ENCODE data around the gene LAMA5. TPM values are rescaled to one million over a fixed set of nuclear protein-coding genes. Genes with fewer than 3 reads are reported as not detected.

Gene LAMA5
- total RNA-seq, 1 donor from 2014 or later = 14.1 TPM

DNA sequence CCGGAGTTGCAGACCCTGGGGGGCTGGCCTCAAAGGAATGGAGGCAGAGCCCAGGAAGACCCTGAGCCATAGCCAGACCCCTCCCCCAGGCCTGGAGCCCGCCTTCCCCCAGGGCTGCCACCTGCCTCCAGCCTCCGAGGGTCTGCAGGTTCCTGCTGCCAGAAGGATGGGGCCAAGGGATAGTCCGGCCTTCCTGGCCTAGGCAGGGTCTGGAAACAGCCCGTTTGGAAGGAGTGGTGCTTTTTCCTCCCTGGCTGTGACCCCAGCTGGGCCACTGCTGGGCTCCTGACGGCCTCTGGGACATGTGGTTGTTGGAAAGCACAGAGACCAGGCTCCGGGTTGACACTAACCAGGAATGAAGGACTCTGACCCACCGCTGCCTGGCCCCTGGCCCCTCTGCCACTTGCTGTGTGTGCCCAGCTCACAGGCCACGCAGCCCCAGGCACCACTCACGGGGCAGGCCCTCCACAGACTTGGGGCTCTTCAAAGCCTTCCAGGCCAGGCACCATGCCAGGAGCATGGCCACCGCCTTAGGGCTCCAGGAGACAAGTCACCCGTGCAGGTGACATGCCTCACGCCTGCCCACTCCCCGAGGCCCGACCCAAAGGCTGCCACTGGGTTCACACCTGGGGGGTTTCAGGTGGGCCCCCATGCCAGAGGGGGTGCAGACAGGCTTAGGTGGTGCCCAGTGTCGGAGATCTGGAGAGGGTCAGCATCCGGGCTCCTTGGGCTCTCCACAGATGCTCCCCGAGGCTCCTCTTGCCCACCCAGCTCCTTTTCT is 3.9 kb upstream of the LAMA5 start:
- no peaks in the 10 kb centered on the region for H3K9me3 ChIP-seq (ENCODE audit: control insufficient read depth in 3 of 3, low read length in 3 of 3)
- peaks cover 34 to 48% (median 42%) of the 10 kb centered on the region in 3 donors for H3K4me1 ChIP-seq (ENCODE audit: control insufficient read depth in 3 of 3, insufficient read depth in 3 of 3, low read length in 3 of 3)
- no peak overlapping the region for H3K27ac ChIP-seq (ENCODE audit: low read depth, low read length)
- H3K27me3 ChIP-seq (ENCODE audit: control insufficient read depth in 3 of 3, insufficient read depth in 3 of 3, low read length in 3 of 3) = peaks cover 0 to 9% (median under 1%) of the 10 kb centered on the region in 3 donors
- no peak overlapping the region for H3K4me3 ChIP-seq (ENCODE audit: low read length in 3 of 3)
- H3K9ac ChIP-seq (ENCODE audit: low read depth in 1 of 3, low read length in 3 of 3) = peak overlapping the region in 1 of 3 donors; percentile 38
- no peaks in the 10 kb centered on the region for H3K36me3 ChIP-seq (ENCODE audit: control insufficient read depth in 3 of 3, insufficient read depth in 3 of 3, low read length in 3 of 3)

GRCh38 chr20:62370115-62370806 is 3.1 kb upstream of the LAMA5 start:
- H3K4me3 ChIP-seq (ENCODE audit: low read length in 3 of 3) = no peak overlapping the region
- H3K4me1 ChIP-seq (ENCODE audit: control insufficient read depth in 3 of 3, insufficient read depth in 3 of 3, low read length in 3 of 3) = peaks cover 40 to 54% (median 49%) of the 10 kb centered on the region in 3 donors
- H3K36me3 ChIP-seq (ENCODE audit: control insufficient read depth in 3 of 3, insufficient read depth in 3 of 3, low read length in 3 of 3) = no peaks in the 10 kb centered on the region
- no peaks in the 10 kb centered on the region for H3K9me3 ChIP-seq (ENCODE audit: control insufficient read depth in 3 of 3, low read length in 3 of 3)
- H3K27me3 ChIP-seq (ENCODE audit: control insufficient read depth in 3 of 3, insufficient read depth in 3 of 3, low read length in 3 of 3) = peaks cover 0 to 9% (median 3%) of the 10 kb centered on the region in 3 donors
- peak overlapping the region; percentile 56 for H3K27ac ChIP-seq (ENCODE audit: low read depth, low read length)
- H3K9ac ChIP-seq (ENCODE audit: low read depth in 1 of 3, low read length in 3 of 3) = peak overlapping the region in 2 of 3 donors; percentile 38 to 50

- H3K9ac ChIP-seq (ENCODE audit: low read depth in 1 of 3, low read length in 3 of 3) = peak overlapping the region in 2 of 3 donors; percentile 19 to 62
- H3K4me1 ChIP-seq (ENCODE audit: control insufficient read depth in 3 of 3, insufficient read depth in 3 of 3, low read length in 3 of 3) = peaks cover 45 to 59% (median 54%) of the 10 kb centered on the region in 3 donors
- peak overlapping the region; percentile 56 for H3K27ac ChIP-seq (ENCODE audit: low read depth, low read length)
- no peaks in the 10 kb centered on the region for H3K36me3 ChIP-seq (ENCODE audit: control insufficient read depth in 3 of 3, insufficient read depth in 3 of 3, low read length in 3 of 3)
- H3K27me3 ChIP-seq (ENCODE audit: control insufficient read depth in 3 of 3, insufficient read depth in 3 of 3, low read length in 3 of 3) = peaks cover 0 to 9% (median 3%) of the 10 kb centered on the region in 3 donors
- no peak overlapping the region for H3K4me3 ChIP-seq (ENCODE audit: low read length in 3 of 3)
- H3K9me3 ChIP-seq (ENCODE audit: control insufficient read depth in 3 of 3, low read length in 3 of 3) = no peaks in the 10 kb centered on the region
Measured at GRCh38 chr20:62369815-62370114, 2.7 kb upstream of the LAMA5 start.

DNA sequence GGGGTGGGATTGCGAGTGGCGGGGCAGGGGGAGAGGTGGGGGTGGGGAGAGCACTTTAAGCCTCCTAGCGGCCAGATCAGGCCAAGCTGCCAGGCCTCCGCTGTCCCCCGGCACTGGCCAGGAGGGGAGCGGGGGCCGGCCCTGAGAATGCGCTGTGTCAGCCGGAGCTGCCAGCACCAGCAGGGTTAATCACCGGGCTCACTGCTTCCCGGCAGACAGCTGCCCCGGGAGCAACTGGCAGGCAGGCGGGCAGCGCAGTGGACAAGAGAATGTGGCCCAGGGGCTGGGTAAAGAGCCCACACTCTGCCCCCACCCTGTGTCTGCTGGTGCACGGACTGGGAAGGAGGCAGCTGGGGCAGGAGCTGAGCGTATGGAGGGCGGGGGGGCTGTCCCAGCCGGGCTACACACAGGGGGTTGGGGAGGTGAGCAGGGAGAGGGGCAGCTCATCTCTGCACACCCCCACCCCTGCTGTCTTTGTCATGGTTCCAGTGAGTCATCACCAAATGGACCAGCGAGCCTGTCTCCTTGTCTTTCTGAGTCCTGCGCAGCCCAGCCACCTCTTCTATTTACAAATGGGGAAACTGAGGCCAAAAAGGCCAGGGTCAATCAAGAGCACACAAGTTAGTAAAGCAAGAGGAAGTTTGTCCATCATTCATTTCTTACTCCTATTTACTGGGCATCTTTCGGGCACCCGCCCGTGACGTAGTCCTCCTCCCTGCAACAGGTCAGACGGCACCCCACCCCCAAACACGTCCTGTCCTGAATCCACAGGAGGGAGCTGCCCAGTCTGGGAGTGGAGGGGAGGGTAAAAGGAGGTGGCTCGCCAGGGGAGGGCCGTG is 2.1 kb upstream of the LAMA5 start:
- H3K9me3 ChIP-seq (ENCODE audit: control insufficient read depth in 3 of 3, low read length in 3 of 3) = no peaks in the 10 kb centered on the region
- peak overlapping the region in 2 of 3 donors; percentile 29 to 56 for H3K4me3 ChIP-seq (ENCODE audit: low read length in 3 of 3)
- H3K27me3 ChIP-seq (ENCODE audit: control insufficient read depth in 3 of 3, insufficient read depth in 3 of 3, low read length in 3 of 3) = peaks cover 0 to 6% (median 3%) of the 10 kb centered on the region in 3 donors
- no peaks in the 10 kb centered on the region for H3K36me3 ChIP-seq (ENCODE audit: control insufficient read depth in 3 of 3, insufficient read depth in 3 of 3, low read length in 3 of 3)
- H3K27ac ChIP-seq (ENCODE audit: low read depth, low read length) = peak overlapping the region; percentile 56
- peaks cover 50 to 60% (median 60%) of the 10 kb centered on the region in 3 donors for H3K4me1 ChIP-seq (ENCODE audit: control insufficient read depth in 3 of 3, insufficient read depth in 3 of 3, low read length in 3 of 3)
- H3K9ac ChIP-seq (ENCODE audit: low read depth in 1 of 3, low read length in 3 of 3) = peak overlapping the region in 2 of 3 donors; percentile 19 to 64

- Histone ChIP-seq H3K9me3 (ENCODE audit: control insufficient read depth in 3 of 3, low read length in 3 of 3) (no peaks in the 10 kb centered on the region), H3K4me3 (ENCODE audit: low read length in 3 of 3) (peak overlapping the region in 1 of 3 donors; percentile 56), H3K9ac (ENCODE audit: low read depth in 1 of 3, low read length in 3 of 3) (peak overlapping the region; percentile 20 to 70 (median 32)), H3K27ac (ENCODE audit: low read depth, low read length) (peak overlapping the region; percentile 56), H3K4me1 (ENCODE audit: control insufficient read depth in 3 of 3, insufficient read depth in 3 of 3, low read length in 3 of 3) (peaks cover 58 to 67% (median 67%) of the 10 kb centered on the region in 3 donors), H3K27me3 (ENCODE audit: control insufficient read depth in 3 of 3, insufficient read depth in 3 of 3, low read length in 3 of 3) (peaks cover 0 to 3% (median 0%) of the 10 kb centered on the region in 3 donors), H3K36me3 (ENCODE audit: control insufficient read depth in 3 of 3, insufficient read depth in 3 of 3, low read length in 3 of 3) (no peaks in the 10 kb centered on the region)
Measured at GRCh38 chr20:62368392-62368975, 1.4 kb upstream of the LAMA5 start.

GRCh38 chr20:62367633-62368391 is 700 bp upstream of the LAMA5 start:
- Histone ChIP-seq H3K27me3 (ENCODE audit: control insufficient read depth in 3 of 3, insufficient read depth in 3 of 3, low read length in 3 of 3) (peaks cover 0 to 3% (median 0%) of the 10 kb centered on the region in 3 donors), H3K9me3 (ENCODE audit: control insufficient read depth in 3 of 3, low read length in 3 of 3) (no peaks in the 10 kb centered on the region), H3K36me3 (ENCODE audit: control insufficient read depth in 3 of 3, insufficient read depth in 3 of 3, low read length in 3 of 3) (no peaks in the 10 kb centered on the region), H3K4me1 (ENCODE audit: control insufficient read depth in 3 of 3, insufficient read depth in 3 of 3, low read length in 3 of 3) (peaks cover 58 to 74% (median 74%) of the 10 kb centered on the region in 3 donors), H3K27ac (ENCODE audit: low read depth, low read length) (peak overlapping the region; percentile 56), H3K4me3 (ENCODE audit: low read length in 3 of 3) (peak overlapping the region; percentile 29 to 51 (median 30)), H3K9ac (ENCODE audit: low read depth in 1 of 3, low read length in 3 of 3) (peak overlapping the region; percentile 20 to 70 (median 53))

- H3K9me3 ChIP-seq (ENCODE audit: control insufficient read depth in 3 of 3, low read length in 3 of 3) = no peaks in the 10 kb centered on the region
- H3K27ac ChIP-seq (ENCODE audit: low read depth, low read length) = peak overlapping the region; percentile 83
- H3K4me3 ChIP-seq (ENCODE audit: low read length in 3 of 3) = peak overlapping the region; percentile 50 to 66 (median 59)
- H3K4me1 ChIP-seq (ENCODE audit: control insufficient read depth in 3 of 3, insufficient read depth in 3 of 3, low read length in 3 of 3) = peaks cover 67 to 86% (median 86%) of the 10 kb centered on the region in 3 donors
- peaks cover 0 to 3% (median 0%) of the 10 kb centered on the region in 3 donors for H3K27me3 ChIP-seq (ENCODE audit: control insufficient read depth in 3 of 3, insufficient read depth in 3 of 3, low read length in 3 of 3)
- H3K36me3 ChIP-seq (ENCODE audit: control insufficient read depth in 3 of 3, insufficient read depth in 3 of 3, low read length in 3 of 3) = no peaks in the 10 kb centered on the region
- H3K9ac ChIP-seq (ENCODE audit: low read depth in 1 of 3, low read length in 3 of 3) = peak overlapping the region in 2 of 3 donors; percentile 56 to 73
Measured at GRCh38 chr20:62366370-62367135, 559 bp downstream of the LAMA5 start.

DNA sequence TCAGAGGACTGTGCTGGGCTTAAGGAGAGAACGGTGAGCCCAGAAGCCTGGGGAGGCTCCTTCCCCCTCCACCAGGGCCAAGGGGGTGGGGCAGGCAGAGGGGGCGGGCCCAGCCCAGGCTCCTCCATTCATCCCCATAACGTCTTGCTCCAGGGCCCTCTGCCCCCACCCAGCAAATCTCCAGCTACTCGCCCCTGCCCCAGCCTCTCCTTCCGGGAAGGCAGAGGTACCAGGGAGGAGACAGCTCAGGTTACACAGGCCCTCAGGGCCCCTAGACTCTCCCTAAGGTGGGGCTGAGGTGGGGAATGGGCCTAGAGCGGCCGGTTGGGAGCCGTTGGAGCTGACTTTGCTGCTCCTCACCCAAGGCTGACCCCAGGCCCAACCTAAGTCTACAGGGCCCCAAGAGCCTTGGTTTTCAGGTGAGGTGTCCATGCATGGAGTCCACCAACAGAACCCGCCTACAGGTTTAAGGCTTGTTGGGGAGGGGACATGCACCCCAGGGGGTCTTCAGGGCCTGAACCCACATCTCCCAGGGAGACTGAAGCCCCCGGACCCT is 1.2 kb downstream of the LAMA5 start:
- peak overlapping the region; percentile 83 for H3K27ac ChIP-seq (ENCODE audit: low read depth, low read length)
- H3K4me3 ChIP-seq (ENCODE audit: low read length in 3 of 3) = peak overlapping the region; percentile 50 to 66 (median 59)
- H3K9me3 ChIP-seq (ENCODE audit: control insufficient read depth in 3 of 3, low read length in 3 of 3) = no peaks in the 10 kb centered on the region
- peak overlapping the region in 2 of 3 donors; percentile 56 to 73 for H3K9ac ChIP-seq (ENCODE audit: low read depth in 1 of 3, low read length in 3 of 3)
- peaks cover 71 to 89% (median 89%) of the 10 kb centered on the region in 3 donors for H3K4me1 ChIP-seq (ENCODE audit: control insufficient read depth in 3 of 3, insufficient read depth in 3 of 3, low read length in 3 of 3)
- H3K27me3 ChIP-seq (ENCODE audit: control insufficient read depth in 3 of 3, insufficient read depth in 3 of 3, low read length in 3 of 3) = peaks cover 0 to 3% (median 0%) of the 10 kb centered on the region in 3 donors
- H3K36me3 ChIP-seq (ENCODE audit: control insufficient read depth in 3 of 3, insufficient read depth in 3 of 3, low read length in 3 of 3) = no peaks in the 10 kb centered on the region
